HCT116 (cell line): ENCODE results near the gene GP9. TPM values are rescaled to one million over a fixed set of nuclear protein-coding genes. Genes with fewer than 3 reads are reported as not detected.

ENCODE experiments used
- ATAC-seq: fragments of 200-7000 bp; cut with Tn5 transposase; 2 replicates; pipeline ENCODE4 v1.9.1; 2020; ENCODE audit warnings: mild to moderate bottlenecking, moderate library complexity
- BruUV-seq: library from RNA; stranded (reverse); fragments of 400-500 nt; replicated peaks from 2 replicates; lab custom pipeline; 2021; lab: Mats Ljungman, UMichigan
- CTCF ChIA-PET: fragments of 300-600 bp; sonication (Branson Sonifier 250); formaldehyde crosslinking; loops from one replicate; lab custom pipeline; 2021; ENCODE audit warnings: antibody characterized with exemption; lab: Charles Lee
- POLR2A ChIA-PET: fragments of 300-600, 350-600 bp; sonication (Branson Sonifier 250); formaldehyde crosslinking; loops from one replicate; lab custom pipeline; 2021; ENCODE audit warnings: antibody characterized with exemption; lab: Charles Lee
- RAD21 ChIA-PET, 2 experiments: fragments of 300-600 bp; sonication (Branson Sonifier 250); formaldehyde crosslinking; loops; one replicate each; lab custom pipeline; 2023; ENCODE audit warnings: low total read pairs in 2 of 2; ENCODE audit not compliant: uncharacterized antibody in 2 of 2, unreplicated experiment in 2 of 2, low non-redundant PET in 1 of 2; lab: Charles Lee
- DNase-seq: peaks from one replicate; pipeline ENCODE4 v3.0.0-alpha.2; 2010; ENCODE audit warnings: low read depth, low spot score
- H2AFZ ChIP-seq: fragments of 200-600 bp; shearing (Covaris generic), sonication (generic); 2 replicates; pipeline ENCODE4 v1.6.1; 2017; ENCODE audit warnings: low read depth, mixed run types, mixed read lengths, antibody characterized with exemption, low read length; ENCODE audit not compliant: poor library complexity, severe bottlenecking
- H3K27ac ChIP-seq: 2 replicates; pipeline ENCODE4 v1.5.1; 2012; ENCODE audit warnings: low read depth, low read length
- H3K27me3 ChIP-seq: fragments of 200-600 bp; sonication (generic); 2 replicates; pipeline ENCODE4 v1.6.1; 2016; ENCODE audit warnings: mixed run types, low read length, mixed read lengths; ENCODE audit not compliant: insufficient read depth
- H3K36me3 ChIP-seq, 2 experiments: fragments of 200-500 bp in 1 of 2; fragments of 200-600 bp in 1 of 2; sonication (Bioruptor generic) in 1 of 2; sonication (generic) in 1 of 2; 2 replicates each; pipeline versions ENCODE4 v1.5.1 to v1.6.1; 2014 to 2016; ENCODE audit warnings: low read length in 2 of 2, inconsistent platforms in 1 of 2, mixed read lengths in 1 of 2, mixed run types in 1 of 2; ENCODE audit not compliant: insufficient read depth in 2 of 2, control insufficient read depth in 1 of 2
- H3K4me1 ChIP-seq, 2 experiments: fragments of 200-600 bp in 1 of 2; sonication (generic) in 1 of 2; 2 replicates each; pipeline versions ENCODE4 v1.5.1 to v1.6.1; 2012 to 2017; ENCODE audit warnings: low read length in 2 of 2, inconsistent platforms in 1 of 2, mild to moderate bottlenecking in 1 of 2, mixed read lengths in 1 of 2, mixed run types in 1 of 2, moderate library complexity in 1 of 2; ENCODE audit not compliant: insufficient read depth in 2 of 2, control insufficient read depth in 1 of 2
- H3K4me2 ChIP-seq: fragments of 200-600 bp; sonication (generic); 2 replicates; pipeline ENCODE4 v1.6.1; 2017; ENCODE audit warnings: mixed run types, low read length, mixed read lengths
- H3K4me3 ChIP-seq, 2 experiments: fragments of 200-600 bp in 1 of 2; sonication (generic) in 1 of 2; replicated peaks in 1 of 2; 2 replicates each; pipeline ENCODE4 v1.5.1; 2011 to 2016; ENCODE audit warnings: low read length in 2 of 2, control low read depth in 1 of 2, low read depth in 1 of 2, mild to moderate bottlenecking in 1 of 2, mixed read lengths in 1 of 2, mixed run types in 1 of 2
- H3K79me2 ChIP-seq: fragments of 200-600 bp; sonication (generic); 2 replicates; pipeline ENCODE4 v1.6.1; 2017; ENCODE audit warnings: mild to moderate bottlenecking, mixed run types, low read length, moderate library complexity, mixed read lengths; ENCODE audit not compliant: insufficient read depth
- H3K9ac ChIP-seq: fragments of 200-600 bp; sonication (generic); 2 replicates; pipeline ENCODE4 v1.6.1; 2016; ENCODE audit warnings: low read length, mixed read lengths
- H3K9me2 ChIP-seq: fragments of 200-600 bp; sonication (generic), shearing (Covaris generic); 2 replicates; pipeline ENCODE4 v1.6.1; 2017; ENCODE audit warnings: mixed run types, mild to moderate bottlenecking, moderate library complexity; ENCODE audit not compliant: insufficient read depth
- H3K9me3 ChIP-seq, 2 experiments: fragments of 200-500 bp in 1 of 2; fragments of 200-600 bp in 1 of 2; sonication (Bioruptor generic) in 1 of 2; sonication (generic) in 1 of 2; 2 replicates each; pipeline ENCODE4 v1.6.1; 2014 to 2017; ENCODE audit warnings: low read length in 2 of 2, mixed read lengths in 2 of 2, inconsistent platforms in 1 of 2, low read depth in 1 of 2, mild to moderate bottlenecking in 1 of 2, mixed run types in 1 of 2, moderate library complexity in 1 of 2; ENCODE audit not compliant: control insufficient read depth in 1 of 2, insufficient read depth in 1 of 2
- H4K20me1 ChIP-seq: fragments of 200-600 bp; sonication (generic), shearing (Covaris generic); 2 replicates; pipeline ENCODE4 v1.6.1; 2017; ENCODE audit warnings: mixed run types, mild to moderate bottlenecking, moderate library complexity; ENCODE audit not compliant: insufficient read depth
- ATF3 ChIP-seq: IDR thresholded peaks from 2 replicates; pipeline ENCODE4 v1.6.1; 2012
- CBX3 ChIP-seq: IDR thresholded peaks from 2 replicates; pipeline ENCODE4 v1.6.1; 2012; ENCODE audit warnings: low read depth
- CTCF ChIP-seq, 3 experiments: fragments of 200-600 bp in 1 of 3; sonication (generic) in 1 of 3; IDR thresholded peaks in 2 of 3; conservative IDR thresholded peaks in 1 of 3; 2 replicates each; pipeline ENCODE4 v1.5.1; 2012 to 2017; ENCODE audit warnings: low read depth in 2 of 3, low read length in 2 of 3, antibody characterized with exemption in 1 of 3, borderline replicate concordance in 1 of 3, control low read depth in 1 of 3, mild to moderate bottlenecking in 1 of 3, mixed read lengths in 1 of 3, mixed run types in 1 of 3, moderate library complexity in 1 of 3; ENCODE audit not compliant: insufficient read depth in 1 of 3
- EZH2 ChIP-seq: fragments of 200-600 bp; sonication (generic); IDR thresholded peaks from 2 replicates; pipeline ENCODE4 v1.6.1; 2017; ENCODE audit warnings: antibody characterized with exemption, mixed run types
- EZH2phosphoT487 ChIP-seq: fragments of 200-600 bp; IDR thresholded peaks from 2 replicates; pipeline ENCODE4 v1.6.1; 2018; ENCODE audit warnings: antibody characterized with exemption, borderline replicate concordance
- FOSL1 ChIP-seq: IDR thresholded peaks from 2 replicates; pipeline ENCODE4 v1.6.1; 2012; ENCODE audit warnings: low read depth
- JUND ChIP-seq: IDR thresholded peaks from 2 replicates; pipeline ENCODE4 v1.6.1; 2012
- RAD21 ChIP-seq: IDR thresholded peaks from 2 replicates; pipeline ENCODE4 v1.6.1; 2012; ENCODE audit warnings: low read depth, mild to moderate bottlenecking
- YY1 ChIP-seq: IDR thresholded peaks from 2 replicates; pipeline ENCODE4 v1.6.1; 2011; ENCODE audit warnings: low read length, low read depth, moderate library complexity, mild to moderate bottlenecking; ENCODE audit not compliant: insufficient replicate concordance; ENCODE audit errors: extremely low read depth
- ZBTB33 ChIP-seq: IDR thresholded peaks from 2 replicates; pipeline ENCODE4 v1.6.1; 2011; ENCODE audit warnings: mild to moderate bottlenecking, low read length, moderate library complexity; ENCODE audit not compliant: insufficient replicate concordance; ENCODE audit errors: extremely low read depth
- ZFX ChIP-seq: fragments of 450-650 bp; IDR thresholded peaks from 2 replicates; pipeline ENCODE4 v1.6.1; 2017
- intact Hi-C: fragments of 100-400 bp; cut with micrococcal nuclease; formaldehyde crosslinking; loops from 2 replicates; pipeline ENCODE4 v1.10.0; 2022
- total RNA-seq: library from RNA; stranded (reverse); gene quantifications from one replicate; pipeline ENCODE4 v1.2.1, GENCODE V29; 2021; ENCODE audit not compliant: unreplicated experiment

Gene GP9
- total RNA-seq, 1 experiment from 2014 or later = not detected

GRCh38 chr3:129057249-129057648, 3.3 kb upstream of the GP9 start (continued):
- TF ChIP-seq ZBTB33 (no peak), CTCF (IDR thresholded peaks at IDR 0.05 in 2 of 3, conservative IDR thresholded peaks at IDR 0.05 in 1 of 3; ENCODE audit: borderline replicate concordance in 1 of 3, insufficient read depth in 1 of 3, low read depth in 2 of 3, low read length in 2 of 3) (no peak)

- Histone ChIP-seq H3K27me3 (no peaks in the 10 kb centered on the region), H3K9ac (no peak overlapping the region), H4K20me1 (no peaks in the 10 kb centered on the region), H3K79me2 (no peaks in the 10 kb centered on the region), H3K36me3 (no peaks in the 10 kb centered on the region), H3K4me3 (no peak overlapping the region), H3K9me3 (no peaks in the 10 kb centered on the region), H2AFZ (no peak overlapping the region), H3K4me2 (no peak overlapping the region), H3K27ac (no peak overlapping the region), H3K9me2 (no peaks in the 10 kb centered on the region), H3K4me1 (peaks cover 0 to 13% of the 10 kb centered on the region in 2 experiments; a peak in 2 of 4 replicates)
- BruUV-seq = no TSS peak
- RAD21 ChIA-PET = no interaction called here
- CTCF ChIA-PET = no interaction called here
- DNase-seq (no peak), ATAC-seq (no peak)
- POLR2A ChIA-PET = no interaction called here
- intact Hi-C loops = no loop called here
- TF ChIP-seq EZH2 (no peak), EZH2phosphoT487 (no peak), CTCF (IDR thresholded peaks at IDR 0.05 in 2 of 3, conservative IDR thresholded peaks at IDR 0.05 in 1 of 3; ENCODE audit: borderline replicate concordance in 1 of 3, insufficient read depth in 1 of 3, low read depth in 2 of 3, low read length in 2 of 3) (no peak), FOSL1 (no peak), RAD21 (no peak), CBX3 (no peak), JUND (no peak), ZFX (no peak), ATF3 (no peak), YY1 (no peak), ZBTB33 (no peak)
These were observed 2.0 kb upstream of the GP9 start for GRCh38 chr3:129058441-129059200.
